ENCODE results near the gene TOGARAM1. TPM values are rescaled to one million over a fixed set of nuclear protein-coding genes. Genes with fewer than 3 reads are reported as not detected.

Gene TOGARAM1
- total RNA-seq, 1 experiment from 2014 or later: 6.4 TPM

- TF ChIP-seq ZBTB43 (CRISPR knock-in tag; IDR thresholded peaks at IDR 0.05): no peak
- TF ChIP-seq JAZF1 (CRISPR knock-in tag; IDR thresholded peaks at IDR 0.05): no peak
Measured at GRCh38 chr14:45104561-45104960, 142.6 kb downstream of the TOGARAM1 start (continued).

DNA sequence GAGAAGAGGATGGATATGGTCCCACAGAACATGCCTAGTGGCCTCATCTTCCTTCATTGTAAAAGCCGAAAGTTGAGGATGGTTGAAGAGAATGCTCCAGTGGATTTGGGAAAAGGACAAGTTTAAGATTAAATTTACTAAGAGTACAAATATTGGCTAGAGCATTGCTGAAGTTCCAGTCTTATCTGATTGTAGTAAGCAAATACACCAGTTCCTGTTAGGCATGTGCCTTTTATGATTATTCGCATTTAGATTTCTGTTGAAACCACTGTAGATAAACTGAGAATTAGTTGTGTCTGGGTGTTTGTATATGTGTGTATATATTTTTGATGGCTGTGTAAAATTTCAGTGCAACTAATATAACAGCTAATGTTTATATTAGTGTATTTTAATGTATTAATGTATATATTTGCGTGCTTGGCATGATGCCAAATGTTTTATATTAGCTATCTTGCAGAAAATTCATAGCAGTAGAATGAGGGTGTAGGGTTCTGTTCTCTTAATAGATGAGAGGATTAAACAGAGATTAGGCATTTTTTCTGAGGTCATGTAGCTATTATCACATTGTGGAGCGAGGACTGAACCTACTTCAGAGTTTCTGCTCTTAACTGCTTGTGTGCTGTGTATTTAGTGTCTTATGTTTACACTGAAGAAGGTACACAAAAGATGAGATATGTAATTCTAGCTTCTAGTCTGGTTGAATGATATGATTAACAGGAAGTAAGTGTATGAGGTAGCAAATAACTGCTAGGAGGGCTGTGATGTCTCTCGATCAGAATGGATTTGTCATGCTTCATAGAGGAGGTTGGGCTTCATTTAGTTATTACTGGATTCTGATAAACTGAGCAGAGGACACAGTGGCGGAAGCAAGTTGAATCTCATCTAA lies 151.1 kb downstream of the TOGARAM1 start:
- H3K4me3 Mint-ChIP-seq: no peak overlapping the region
- H3K4me1 Mint-ChIP-seq: no peaks in the 10 kb centered on the region
- DNase-seq (ENCODE audit: low spot score) (no peak), ATAC-seq (no peak)
- ChIA-PET POLR2A (interaction anchor here (0.6 kb wide), 1 partner anchor 50 kb away, joined by 9 read pairs; no protein-coding TSS in a partner anchor), CTCF (no interaction called here)
- peak overlapping the region; percentile 11 for H3K27ac Mint-ChIP-seq
- H3K36me3 Mint-ChIP-seq: peaks cover 64% of the 10 kb centered on the region
- TF ChIP-seq, protein P1, sequence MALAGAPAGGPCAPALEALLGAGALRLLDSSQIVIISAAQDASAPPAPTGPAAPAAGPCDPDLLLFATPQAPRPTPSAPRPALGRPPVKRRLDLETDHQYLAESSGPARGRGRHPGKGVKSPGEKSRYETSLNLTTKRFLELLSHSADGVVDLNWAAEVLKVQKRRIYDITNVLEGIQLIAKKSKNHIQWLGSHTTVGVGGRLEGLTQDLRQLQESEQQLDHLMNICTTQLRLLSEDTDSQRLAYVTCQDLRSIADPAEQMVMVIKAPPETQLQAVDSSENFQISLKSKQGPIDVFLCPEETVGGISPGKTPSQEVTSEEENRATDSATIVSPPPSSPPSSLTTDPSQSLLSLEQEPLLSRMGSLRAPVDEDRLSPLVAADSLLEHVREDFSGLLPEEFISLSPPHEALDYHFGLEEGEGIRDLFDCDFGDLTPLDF (CRISPR knock-in tag; IDR thresholded peaks at IDR 0.05): no peak
- TF ChIP-seq ZNF317 (CRISPR knock-in tag; IDR thresholded peaks at IDR 0.05; ENCODE audit: borderline replicate concordance, low read depth) (no peak), RORB (CRISPR knock-in tag; IDR thresholded peaks at IDR 0.05) (no peak)
- TF ChIP-seq, protein P2, sequence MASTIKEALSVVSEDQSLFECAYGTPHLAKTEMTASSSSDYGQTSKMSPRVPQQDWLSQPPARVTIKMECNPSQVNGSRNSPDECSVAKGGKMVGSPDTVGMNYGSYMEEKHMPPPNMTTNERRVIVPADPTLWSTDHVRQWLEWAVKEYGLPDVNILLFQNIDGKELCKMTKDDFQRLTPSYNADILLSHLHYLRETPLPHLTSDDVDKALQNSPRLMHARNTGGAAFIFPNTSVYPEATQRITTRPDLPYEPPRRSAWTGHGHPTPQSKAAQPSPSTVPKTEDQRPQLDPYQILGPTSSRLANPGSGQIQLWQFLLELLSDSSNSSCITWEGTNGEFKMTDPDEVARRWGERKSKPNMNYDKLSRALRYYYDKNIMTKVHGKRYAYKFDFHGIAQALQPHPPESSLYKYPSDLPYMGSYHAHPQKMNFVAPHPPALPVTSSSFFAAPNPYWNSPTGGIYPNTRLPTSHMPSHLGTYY (CRISPR knock-in tag; IDR thresholded peaks at IDR 0.05): no peak
- no peaks in the 10 kb centered on the region for H3K9me3 Mint-ChIP-seq
- no peaks in the 10 kb centered on the region for H3K27me3 Mint-ChIP-seq (ENCODE audit: low read depth)

GRCh38 chr14:45114327-45114726 lies 152.3 kb downstream of the TOGARAM1 start:
- Mint-ChIP-seq H3K4me3 (no peak overlapping the region), H3K36me3 (peaks cover 64% of the 10 kb centered on the region), H3K4me1 (no peaks in the 10 kb centered on the region), H3K27me3 (ENCODE audit: low read depth) (no peaks in the 10 kb centered on the region), H3K9me3 (no peaks in the 10 kb centered on the region), H3K27ac (no peak overlapping the region)
- ChIA-PET CTCF (no interaction called here), POLR2A (no interaction called here)
- DNase-seq (ENCODE audit: low spot score) (no peak), ATAC-seq (no peak)
- TF ChIP-seq, protein P2 (CRISPR knock-in tag; IDR thresholded peaks at IDR 0.05): no peak
- TF ChIP-seq ATF3 (CRISPR knock-in tag; conservative IDR thresholded peaks at IDR 0.05): no peak
- no peak for TF ChIP-seq E2F4 (CRISPR knock-in tag; IDR thresholded peaks at IDR 0.05; ENCODE audit: borderline replicate concordance, low read depth)
- no peak for TF ChIP-seq EMX1 (CRISPR knock-in tag; IDR thresholded peaks at IDR 0.05)
- TF ChIP-seq TEAD1 (CRISPR knock-in tag; IDR thresholded peaks at IDR 0.05): no peak
- TF ChIP-seq ELF4 (CRISPR knock-in tag; IDR thresholded peaks at IDR 0.05; ENCODE audit: low read depth): no peak
- TF ChIP-seq, protein P3, sequence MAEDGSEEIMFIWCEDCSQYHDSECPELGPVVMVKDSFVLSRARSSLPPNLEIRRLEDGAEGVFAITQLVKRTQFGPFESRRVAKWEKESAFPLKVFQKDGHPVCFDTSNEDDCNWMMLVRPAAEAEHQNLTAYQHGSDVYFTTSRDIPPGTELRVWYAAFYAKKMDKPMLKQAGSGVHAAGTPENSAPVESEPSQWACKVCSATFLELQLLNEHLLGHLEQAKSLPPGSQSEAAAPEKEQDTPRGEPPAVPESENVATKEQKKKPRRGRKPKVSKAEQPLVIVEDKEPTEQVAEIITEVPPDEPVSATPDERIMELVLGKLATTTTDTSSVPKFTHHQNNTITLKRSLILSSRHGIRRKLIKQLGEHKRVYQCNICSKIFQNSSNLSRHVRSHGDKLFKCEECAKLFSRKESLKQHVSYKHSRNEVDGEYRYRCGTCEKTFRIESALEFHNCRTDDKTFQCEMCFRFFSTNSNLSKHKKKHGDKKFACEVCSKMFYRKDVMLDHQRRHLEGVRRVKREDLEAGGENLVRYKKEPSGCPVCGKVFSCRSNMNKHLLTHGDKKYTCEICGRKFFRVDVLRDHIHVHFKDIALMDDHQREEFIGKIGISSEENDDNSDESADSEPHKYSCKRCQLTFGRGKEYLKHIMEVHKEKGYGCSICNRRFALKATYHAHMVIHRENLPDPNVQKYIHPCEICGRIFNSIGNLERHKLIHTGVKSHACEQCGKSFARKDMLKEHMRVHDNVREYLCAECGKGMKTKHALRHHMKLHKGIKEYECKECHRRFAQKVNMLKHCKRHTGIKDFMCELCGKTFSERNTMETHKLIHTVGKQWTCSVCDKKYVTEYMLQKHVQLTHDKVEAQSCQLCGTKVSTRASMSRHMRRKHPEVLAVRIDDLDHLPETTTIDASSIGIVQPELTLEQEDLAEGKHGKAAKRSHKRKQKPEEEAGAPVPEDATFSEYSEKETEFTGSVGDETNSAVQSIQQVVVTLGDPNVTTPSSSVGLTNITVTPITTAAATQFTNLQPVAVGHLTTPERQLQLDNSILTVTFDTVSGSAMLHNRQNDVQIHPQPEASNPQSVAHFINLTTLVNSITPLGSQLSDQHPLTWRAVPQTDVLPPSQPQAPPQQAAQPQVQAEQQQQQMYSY (CRISPR knock-in tag; IDR thresholded peaks at IDR 0.05): no peak
- no peak for TF ChIP-seq ZNF219 (CRISPR knock-in tag; IDR thresholded peaks at IDR 0.05; ENCODE audit: borderline replicate concordance)
- TF ChIP-seq ATF1 (CRISPR knock-in tag; IDR thresholded peaks at IDR 0.05): no peak
- TF ChIP-seq ETV6 (CRISPR knock-in tag; IDR thresholded peaks at IDR 0.05): no peak
- no peak for TF ChIP-seq TP53 (CRISPR knock-in tag; IDR thresholded peaks at IDR 0.05)
- TF ChIP-seq CTCF (IDR thresholded peaks at IDR 0.05): no peak
- TF ChIP-seq, protein P4, sequence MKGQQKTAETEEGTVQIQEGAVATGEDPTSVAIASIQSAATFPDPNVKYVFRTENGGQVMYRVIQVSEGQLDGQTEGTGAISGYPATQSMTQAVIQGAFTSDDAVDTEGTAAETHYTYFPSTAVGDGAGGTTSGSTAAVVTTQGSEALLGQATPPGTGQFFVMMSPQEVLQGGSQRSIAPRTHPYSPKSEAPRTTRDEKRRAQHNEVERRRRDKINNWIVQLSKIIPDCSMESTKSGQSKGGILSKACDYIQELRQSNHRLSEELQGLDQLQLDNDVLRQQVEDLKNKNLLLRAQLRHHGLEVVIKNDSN (CRISPR knock-in tag; IDR thresholded peaks at IDR 0.05): no peak

All from WTC11 (cell line).